ENCODE results near the gene SEC31A.
"Not testable (repeated sequence)": the region's sequence is repeated elsewhere in the genome, so short reads cannot be mapped to it uniquely, and the experiment has no call there.

Gene SEC31A

GRCh38 chr4:82892467-82892802, 1.5 kb upstream of the SEC31A start:
- DNase-seq (ENCODE audit: low read depth): no peak

GRCh38 chr4:82891707-82892466, 934 bp upstream of the SEC31A start:
- no peak for DNase-seq (ENCODE audit: low read depth)

- no peak for DNase-seq (ENCODE audit: low read depth)
Observed at GRCh38 chr4:82890528-82890900, 439 bp downstream of the SEC31A start.

- DNase-seq (ENCODE audit: low read depth): no peak
Observed at GRCh38 chr4:82889287-82889686, 1.7 kb downstream of the SEC31A start.

DNA sequence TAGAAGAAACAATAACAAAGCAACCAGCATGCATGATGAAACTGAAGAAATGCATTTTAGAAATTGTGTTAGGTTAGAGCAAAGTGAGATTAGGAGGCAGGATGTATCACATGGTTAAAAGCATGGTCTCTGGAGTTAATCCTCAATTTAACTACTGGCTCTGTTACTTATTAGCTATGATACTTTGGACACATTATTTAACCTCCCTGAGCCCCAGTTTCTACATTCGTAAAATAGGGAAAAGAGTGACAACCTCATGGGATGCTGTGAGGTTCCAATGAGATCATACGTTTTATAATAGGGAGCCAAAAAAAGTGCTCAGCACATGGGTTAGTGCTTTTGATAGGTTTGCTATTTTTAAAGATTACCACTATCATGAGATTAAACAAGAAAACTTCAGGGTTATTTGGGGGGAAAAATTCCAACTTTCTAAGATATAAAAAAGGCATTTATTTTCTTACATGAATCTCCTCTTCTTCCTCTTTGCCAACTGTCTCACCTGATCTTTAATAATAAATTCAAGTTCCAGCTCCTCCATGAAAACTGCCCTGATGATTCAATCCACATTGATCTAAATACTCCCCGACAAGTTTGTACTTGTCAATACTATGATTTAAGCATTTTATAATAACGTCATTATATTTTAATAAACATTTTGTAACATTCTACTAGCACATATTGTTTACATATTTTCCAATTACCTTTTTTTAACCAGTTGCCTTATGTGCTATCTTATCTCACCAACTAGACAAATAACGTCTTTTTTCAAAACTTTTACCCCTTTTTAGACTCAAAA, 4.6 kb downstream of the SEC31A start:
- no peak for DNase-seq (ENCODE audit: low read depth)

GRCh38 chr4:82885410-82885809, 5.5 kb downstream of the SEC31A start:
- no peak for DNase-seq (ENCODE audit: low read depth)

GRCh38 chr4:82868572-82868971, 22.4 kb downstream of the SEC31A start:
- no peak for DNase-seq (ENCODE audit: low read depth)

DNA sequence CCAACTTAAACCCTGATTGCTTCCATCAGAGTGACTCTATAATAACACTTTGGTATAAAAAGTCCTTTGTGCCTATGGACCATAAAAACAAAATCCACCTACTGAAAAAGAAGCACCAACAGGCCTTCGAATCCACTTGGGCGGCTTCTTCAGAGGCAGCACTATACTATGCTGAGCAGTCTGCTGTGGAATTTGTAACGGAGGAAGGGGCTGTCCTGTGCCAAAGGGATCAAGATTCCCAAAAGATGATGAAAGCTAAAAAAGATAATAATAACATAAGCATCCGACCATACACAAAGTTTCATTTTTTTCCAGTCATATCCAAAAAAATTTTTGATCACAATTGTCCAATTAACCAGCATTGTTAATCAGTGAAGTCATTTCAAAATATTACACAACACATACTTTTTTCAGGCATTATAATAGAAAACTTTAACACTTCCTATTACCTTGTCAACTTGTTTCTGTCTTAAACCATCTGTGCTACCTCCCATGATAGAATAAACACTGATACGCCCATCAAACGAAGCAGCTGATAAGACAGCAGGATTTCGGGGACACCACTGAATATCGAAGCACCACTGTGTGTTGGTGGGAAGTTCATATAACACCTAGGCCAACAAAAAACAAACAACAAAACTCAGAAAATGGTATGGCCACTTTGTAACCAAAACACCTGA, 24.1 kb downstream of the SEC31A start:
- DNase-seq (ENCODE audit: low read depth): no peak

GRCh38 chr4:82866033-82866432, 24.9 kb downstream of the SEC31A start:
- not testable (repeated sequence) for DNase-seq (ENCODE audit: low read depth)

GRCh38 chr4:82865592-82865991, 25.4 kb downstream of the SEC31A start:
- peak; percentile 69 for DNase-seq (ENCODE audit: low read depth)

DNA sequence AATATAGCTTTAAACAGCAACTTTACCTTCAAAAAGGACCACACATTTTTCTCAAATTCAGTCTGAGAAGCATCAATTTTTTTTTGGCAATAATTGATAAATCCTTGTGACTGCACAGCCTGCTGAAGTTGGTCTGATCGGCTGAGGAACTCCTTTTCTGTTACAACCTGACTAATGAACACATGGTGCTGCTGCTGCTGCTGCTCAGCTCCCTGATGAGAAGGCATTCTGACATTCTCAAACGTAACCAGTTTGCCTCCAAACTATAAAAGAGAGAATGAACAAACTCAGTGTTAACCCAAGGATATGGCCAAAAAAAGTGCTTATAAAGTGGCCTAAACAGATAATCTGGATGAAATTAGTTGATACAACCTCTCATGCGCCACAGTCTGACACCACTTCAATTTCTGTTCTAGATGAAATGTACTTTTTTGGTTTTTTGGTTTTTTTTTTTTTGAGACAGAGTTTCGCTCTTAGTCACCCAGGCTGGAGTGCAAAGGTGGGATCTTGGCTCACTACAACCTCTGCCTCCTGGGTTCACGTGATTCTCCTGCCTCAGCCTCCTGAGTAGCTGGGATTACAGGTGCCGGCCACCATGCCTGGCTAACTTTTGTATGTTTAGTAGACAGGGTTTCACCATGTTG, 26.5 kb downstream of the SEC31A start:
- DNase-seq (ENCODE audit: low read depth): no peak

DNA sequence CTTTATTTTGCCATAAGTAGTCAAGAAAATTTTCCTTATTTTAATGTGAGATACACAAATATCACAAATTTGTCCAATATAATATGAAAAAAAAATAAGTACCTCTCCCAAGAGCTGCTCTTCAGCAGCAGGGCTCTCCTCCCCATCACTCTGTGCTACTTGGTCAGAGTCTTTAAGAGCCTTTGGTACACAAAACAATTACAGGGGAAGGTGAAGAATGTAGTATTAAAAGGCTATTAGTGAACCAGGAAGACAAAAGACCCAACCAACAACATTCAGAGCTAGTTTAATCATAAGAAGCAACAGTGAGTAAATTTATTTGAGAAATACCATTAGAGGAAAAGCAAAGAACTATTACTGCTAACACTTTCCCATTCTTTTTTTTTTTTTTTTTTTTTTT, 29.4 kb downstream of the SEC31A start:
- DNase-seq (ENCODE audit: low read depth): no peak

GRCh38 chr4:82860487-82860886, 30.5 kb downstream of the SEC31A start:
- DNase-seq (ENCODE audit: low read depth): not testable (repeated sequence)

- no peak for DNase-seq (ENCODE audit: low read depth)
Observed at GRCh38 chr4:82852751-82853285, 38.1 kb downstream of the SEC31A start.

GRCh38 chr4:82851885-82852750, 38.8 kb downstream of the SEC31A start:
- DNase-seq (ENCODE audit: low read depth): peak; percentile 36

DNA sequence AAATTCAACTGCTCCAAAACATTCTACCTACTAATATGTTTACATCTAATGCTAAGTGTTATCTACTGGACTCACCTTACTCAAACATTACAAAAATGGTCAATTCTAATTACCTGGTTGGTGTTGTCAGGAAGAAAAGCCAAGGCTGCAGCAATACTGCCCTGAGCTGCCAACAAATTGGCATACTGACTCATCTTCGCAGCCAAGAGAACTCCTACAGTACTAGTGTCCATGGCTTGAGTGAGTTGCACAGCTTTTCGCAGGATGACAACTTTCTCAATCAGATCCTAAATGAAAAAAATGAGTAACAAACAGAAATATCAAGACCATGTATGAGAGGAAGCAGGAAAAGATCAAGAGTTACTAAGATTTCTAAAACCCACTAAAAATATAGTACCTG, 39.6 kb downstream of the SEC31A start:
- no peak for DNase-seq (ENCODE audit: low read depth)

GRCh38 chr4:82850684-82851083, 40.3 kb downstream of the SEC31A start:
- DNase-seq (ENCODE audit: low read depth): no peak

DNA sequence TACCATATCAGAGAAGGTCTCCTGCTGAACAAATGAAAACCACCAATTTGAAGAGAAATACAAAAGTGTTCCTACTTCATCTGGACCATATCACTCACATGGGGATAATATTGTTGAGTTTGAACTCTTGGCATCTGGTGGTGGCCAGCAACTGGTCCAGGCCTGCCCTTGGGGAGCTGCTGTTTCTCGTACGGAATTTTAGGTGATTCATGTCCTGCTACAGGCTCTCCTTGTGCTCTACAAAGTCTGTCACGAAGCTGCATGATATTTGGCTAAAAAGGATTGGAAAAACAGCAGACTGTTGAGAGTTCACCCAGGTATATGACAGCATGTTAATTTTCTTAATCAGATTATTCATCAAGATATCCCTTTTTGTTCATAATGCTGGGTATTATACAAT, 42.2 kb downstream of the SEC31A start:
- no peak for DNase-seq (ENCODE audit: low read depth)

- DNase-seq (ENCODE audit: low read depth): no peak
Observed at GRCh38 chr4:82842593-82842992, 48.4 kb downstream of the SEC31A start.

- DNase-seq (ENCODE audit: low read depth): no peak
Observed at GRCh38 chr4:82839624-82840023, 51.3 kb downstream of the SEC31A start.

GRCh38 chr4:82833696-82834313, 57.1 kb downstream of the SEC31A start:
- DNase-seq (ENCODE audit: low read depth): peak; percentile 47

Measured in fibroblast of the conjunctiva (primary cell).